GM19468 (cell line): Measurements from ENCODE around the gene CIC.
A peak's percentile ranks its signal among the peaks of the same experiment; 100 is the strongest.

Experiments used
- ATAC-seq: cut with Tn5 transposase; IDR thresholded peaks from one replicate; pipeline ENCODE4 v1.9.1; 2021; ENCODE audit warnings: mild to moderate bottlenecking, moderate library complexity, moderate number of reproducible peaks; ENCODE audit not compliant: unreplicated experiment; ENCODE audit errors: extremely low read depth

Gene CIC

DNA sequence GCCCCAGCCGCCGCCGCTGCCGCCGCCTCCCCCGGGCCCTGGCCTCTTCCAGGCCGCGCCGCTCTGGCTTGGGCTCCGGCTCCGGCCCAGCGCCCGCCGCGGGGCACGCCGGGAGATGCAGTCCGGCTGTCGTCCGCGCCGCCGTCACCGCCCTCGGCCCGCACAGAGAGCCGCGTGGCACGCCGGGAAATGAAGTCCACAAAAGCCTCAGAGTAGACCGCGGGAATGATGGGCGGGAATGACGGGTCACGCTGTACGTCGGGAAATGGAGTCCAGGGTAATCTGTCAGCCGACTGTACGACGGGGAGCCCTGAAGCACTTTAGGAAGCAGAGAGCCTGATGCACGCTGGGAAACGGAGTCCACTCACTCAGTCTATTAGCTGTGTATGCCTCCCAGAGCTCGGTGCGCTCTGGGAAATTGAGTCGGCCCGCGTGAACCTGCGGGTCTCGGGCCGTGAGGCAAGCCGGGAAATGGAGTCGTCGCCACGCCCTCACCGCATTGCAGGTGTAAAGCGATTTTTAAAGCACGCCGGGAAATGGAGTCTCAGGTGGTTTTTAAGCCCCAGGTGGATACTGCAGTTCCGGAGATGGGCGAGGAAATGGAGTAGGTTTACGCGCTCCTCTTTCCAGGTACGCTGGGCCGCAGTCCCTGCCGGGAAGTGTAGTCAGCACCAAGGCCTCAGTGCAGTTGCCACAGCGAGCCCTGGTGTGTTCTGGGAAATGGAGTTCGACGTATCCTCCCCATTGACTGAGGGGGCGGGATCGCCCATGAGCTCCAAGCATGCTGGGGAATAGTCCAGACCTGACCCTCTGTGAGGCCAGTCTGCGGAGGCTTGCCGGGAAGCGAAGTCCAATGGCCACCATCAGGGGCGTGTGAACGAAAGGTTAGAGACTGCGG lies 26.3 kb upstream of the CIC start, which contains the start of gene GSK3A:
Gene GSK3A, minus strand, starts transcription at position 91 of the 898 bp plus-strand sequence. CDS start 137 bp downstream, outside the sequence.
- ATAC-seq, result peak; percentile 41

DNA sequence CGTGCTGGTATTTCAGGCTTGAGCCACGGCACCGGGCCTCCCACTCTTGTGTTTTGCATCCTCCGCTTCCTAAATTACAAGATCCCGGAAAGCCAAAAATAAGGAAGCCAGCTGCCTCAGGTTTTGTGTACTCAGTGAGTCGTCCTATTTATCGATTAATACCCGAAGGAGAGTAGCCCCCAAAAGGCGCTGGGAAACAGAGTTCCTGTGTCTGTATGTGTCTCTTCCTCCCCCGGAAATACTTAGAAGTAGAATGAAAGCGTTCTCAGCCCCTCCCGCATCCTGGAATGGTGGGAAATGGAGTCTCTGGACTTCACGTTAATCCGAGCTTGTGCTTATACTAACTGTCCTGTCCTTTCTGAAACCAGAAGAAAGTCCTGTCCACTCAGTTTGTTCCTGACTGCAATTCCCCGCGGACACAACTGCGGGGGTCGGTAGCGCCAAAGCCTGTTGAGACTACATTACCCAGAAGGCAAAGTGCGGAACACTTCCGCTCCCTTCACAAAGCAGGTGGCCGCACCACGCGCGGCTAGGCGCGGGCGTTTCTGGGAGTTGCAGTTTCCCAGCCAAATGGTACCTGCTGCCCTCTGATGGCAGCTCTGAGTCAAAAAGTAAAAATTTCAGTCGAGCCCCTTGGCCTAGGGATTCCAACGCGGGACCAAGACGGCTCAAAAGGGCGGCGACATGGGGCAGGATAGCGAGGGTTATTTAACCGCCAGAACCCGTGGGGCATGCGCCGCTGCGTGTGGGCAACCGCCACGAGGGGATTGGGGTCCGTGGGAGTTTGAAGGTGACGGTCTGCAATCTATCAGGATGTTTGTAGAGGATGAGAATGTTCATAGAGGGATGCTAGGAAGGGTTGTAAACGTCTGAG lies 24.5 kb upstream of the CIC start:
- peak; percentile 27 for ATAC-seq

GRCh38 chr19:42245231-42245630 lies 23.8 kb upstream of the CIC start:
- no peak for ATAC-seq

- ATAC-seq, result no peak
Measured at GRCh38 chr19:42246143-42246921, 22.7 kb upstream of the CIC start.

DNA sequence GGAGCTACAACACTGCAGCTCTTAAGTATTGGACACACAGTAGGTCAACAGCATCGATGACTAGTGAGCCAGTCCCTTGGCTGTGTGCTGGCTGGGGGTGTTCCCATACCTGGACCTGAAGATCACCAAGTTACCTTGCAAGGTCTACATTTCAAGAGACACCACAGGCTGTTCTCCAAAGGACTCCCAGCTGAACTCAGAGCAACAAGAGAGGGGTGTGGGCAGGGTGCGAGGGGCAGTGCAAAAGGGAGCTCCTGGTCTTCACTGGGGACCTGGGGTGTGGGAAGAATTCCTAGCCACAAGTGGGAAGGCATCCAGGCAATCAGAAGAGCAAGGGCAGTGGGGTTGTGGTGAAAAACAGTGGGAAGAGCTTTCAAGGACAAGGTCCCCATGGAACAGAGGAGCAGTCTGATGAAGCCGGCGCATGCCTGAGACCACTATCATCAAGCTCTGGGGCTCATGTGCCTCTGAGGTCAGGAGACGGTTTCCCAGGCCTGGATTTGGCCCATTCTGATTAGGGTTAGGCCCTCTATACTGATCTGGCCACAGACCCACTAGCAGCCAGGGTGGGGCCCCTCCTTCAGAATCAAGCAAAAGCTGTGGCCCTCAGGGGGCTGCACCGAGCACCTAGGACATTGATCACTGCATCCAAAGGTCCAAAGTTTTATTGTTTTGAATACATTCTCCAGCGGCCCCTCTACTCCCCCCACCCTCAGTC lies 22.0 kb upstream of the CIC start:
- no peak for ATAC-seq

DNA sequence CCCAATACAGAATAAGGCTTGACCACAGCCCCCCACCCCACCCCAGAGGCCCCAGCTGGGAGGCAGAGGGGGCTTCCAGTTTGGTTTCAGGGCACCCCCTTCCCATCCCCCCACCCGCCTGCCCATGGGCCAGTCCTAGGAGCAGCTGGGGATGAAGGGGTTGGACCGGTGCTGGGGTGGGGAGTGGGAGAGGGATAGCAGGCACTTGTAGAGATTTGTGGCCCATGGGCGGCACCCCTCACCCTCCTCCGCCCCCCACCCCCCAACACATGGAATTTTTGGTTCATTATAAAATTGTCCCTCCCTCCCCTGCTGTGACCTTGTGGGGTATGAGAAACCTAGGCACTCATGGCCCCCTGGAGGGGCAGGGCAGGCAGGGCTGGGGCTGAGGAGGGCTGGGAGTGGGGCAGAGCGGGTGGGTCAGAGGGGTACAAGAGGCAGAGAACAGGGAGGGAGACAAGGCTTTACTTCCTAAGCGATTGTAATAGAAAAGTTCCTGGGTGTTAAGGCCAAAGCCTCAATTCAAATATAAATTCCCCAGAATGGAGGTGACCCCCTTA lies 21.3 kb upstream of the CIC start:
- ATAC-seq, result no peak

GRCh38 chr19:42248270-42249148 lies 20.5 kb upstream of the CIC start:
- no peak for ATAC-seq

DNA sequence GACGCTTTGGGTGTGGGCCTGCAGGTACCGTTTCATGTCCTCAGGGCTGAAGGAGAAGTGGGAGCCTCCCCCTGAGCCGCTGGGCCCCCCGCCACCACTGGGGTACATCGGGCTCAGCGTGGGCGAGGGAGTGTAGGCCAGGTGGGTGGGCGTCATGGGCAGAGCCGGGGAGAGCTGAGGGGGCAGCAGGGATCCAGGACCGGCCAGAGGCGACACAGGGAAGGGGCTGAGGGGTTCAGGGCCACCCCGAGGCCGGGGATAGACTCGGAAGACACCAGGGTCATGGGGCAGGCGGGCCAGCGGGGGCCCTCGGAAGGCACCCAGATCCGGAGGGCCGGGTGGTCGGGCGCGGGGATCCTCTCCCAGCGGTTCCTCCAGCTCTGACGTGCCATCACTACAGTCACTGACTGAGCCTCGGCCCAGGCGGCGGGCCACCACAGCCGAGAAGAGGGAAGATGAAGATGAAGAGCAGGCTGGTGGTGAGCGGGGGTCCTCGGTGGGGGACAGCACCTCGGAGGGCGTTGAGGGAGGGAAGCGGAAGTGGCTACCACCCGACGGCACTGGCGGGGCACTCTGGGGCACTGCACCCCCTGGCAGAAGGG lies 19.8 kb upstream of the CIC start:
- no peak for ATAC-seq

DNA sequence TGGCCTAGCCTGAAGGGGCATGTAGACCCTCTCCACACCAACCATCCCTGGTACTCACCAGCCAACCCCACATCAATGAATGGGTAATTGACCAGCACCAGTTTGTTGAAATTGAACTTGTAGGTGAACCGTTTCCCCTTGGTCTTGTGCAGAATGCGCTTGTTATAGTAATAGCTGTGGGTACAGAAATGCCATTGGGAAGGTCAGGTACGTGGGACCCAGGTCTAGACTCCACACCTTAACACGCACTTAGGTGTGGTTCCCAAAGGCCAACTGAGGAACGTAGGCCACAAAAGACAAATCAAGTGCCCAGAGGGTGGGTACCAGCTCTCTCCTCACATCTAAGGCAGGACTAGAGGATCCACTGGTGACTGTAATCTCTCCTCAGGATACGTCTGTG lies 19.3 kb upstream of the CIC start:
- ATAC-seq, result no peak

DNA sequence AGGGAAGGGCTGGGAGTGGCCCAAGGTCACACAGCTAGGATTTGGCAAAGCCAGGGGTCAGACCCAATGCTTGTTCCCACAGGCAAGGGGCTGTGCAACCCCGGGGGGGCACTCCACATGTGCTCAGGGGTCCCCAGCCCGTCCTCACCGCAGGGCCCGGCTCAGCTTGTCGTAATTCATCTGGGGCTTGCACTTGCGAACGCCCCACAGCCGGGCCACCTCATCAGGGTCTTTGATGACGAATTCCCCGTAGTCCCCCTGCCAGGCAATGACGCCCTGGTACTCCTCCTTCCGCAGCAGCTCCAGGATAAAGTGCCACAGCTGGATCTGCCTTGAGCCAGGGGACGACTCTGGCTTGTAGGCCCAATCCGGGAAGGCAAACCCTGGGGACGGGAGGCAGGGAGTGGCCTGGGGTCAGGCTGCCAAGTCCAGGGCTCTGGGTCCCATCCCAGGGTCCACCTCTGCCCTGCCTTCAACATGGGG lies 18.8 kb upstream of the CIC start:
- no peak for ATAC-seq

GRCh38 chr19:42250666-42251531 lies 18.2 kb upstream of the CIC start:
- no peak for ATAC-seq

- ATAC-seq, result no peak
Measured at GRCh38 chr19:42251572-42252358, 17.3 kb upstream of the CIC start.

DNA sequence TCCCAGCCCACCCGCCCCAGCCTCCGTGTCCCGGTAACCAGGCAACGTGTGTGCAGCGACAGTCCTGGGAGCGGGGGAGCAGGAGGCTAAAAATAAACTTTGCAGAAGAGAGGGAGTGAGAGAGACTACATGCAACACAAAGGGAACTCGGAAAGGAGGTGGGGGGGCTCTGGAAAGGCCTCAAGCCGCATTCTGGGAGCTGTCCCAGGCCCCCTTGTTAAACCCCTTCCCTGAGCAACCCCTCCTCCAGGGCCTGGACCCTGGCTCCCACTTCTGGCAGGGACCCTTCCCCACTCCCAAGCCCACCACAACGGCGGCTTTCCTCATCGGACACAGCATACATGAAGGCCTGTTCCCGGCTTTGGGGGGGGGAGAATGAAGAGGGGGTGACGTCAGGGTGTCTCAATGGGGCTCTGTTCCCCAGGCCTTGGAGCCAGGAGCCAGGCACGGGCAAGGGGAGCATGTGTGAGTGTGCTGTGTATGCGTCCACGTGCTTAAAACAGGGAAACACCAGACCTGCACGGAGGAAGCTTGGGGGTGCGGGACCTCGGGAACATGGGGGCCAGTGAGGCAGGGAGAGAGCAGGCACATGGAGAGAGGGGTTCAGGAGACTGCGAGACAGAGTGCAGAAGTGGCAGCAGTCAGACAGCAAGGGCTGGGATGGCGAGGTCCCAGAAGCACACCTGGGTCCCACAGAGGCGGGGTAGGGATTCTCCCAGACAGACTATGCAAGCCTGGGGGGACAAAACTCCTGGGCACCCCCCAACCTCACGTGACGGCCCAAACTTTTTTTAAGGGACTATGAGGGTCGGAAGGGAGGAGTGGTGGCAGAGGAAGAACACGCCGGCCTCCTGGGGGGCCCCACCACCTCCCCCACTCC lies 16.4 kb upstream of the CIC start:
- no peak for ATAC-seq

DNA sequence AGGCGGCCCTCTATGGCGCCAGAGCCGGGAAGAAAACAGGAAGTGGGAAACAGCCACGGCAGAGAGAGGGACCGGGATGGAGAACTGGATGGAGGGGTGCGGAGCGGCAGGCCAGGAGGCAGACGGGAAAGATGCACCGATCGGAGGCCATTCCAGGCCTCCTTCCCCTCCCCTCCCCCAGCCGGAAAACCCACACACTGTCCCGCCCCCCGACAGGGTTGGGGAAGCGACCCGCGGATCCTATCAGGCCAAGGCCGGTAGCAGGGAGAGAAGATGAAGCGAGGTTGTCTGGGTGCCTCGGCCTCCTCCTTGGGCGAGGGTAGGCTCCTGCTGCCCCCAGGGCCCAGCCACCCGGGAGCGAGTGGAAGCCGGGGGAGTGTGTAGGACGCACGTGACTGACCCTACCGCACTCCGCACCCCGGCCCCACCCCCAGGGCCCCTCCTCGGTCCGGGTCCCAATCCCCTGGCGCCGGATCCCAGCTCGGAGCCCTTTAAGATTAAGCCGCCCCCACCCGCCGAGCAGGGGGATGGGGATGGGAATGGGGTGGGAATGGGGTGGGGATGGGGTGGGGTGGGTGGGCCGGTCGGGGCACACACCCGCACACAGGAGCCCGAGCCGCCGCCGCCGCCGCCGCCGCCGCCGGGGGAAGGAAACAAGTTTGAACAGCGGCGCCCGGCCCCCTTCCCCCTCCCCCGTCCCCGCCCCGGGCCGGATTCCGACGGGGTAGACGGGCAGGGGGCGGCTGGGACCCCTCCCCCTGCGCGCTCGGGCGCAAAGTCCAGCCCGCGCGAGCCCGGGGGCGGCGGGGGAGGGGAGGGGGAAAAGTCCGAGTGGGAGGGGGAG lies 15.6 kb upstream of the CIC start:
- ATAC-seq, result no peak
